Nephron progenitor cell (in vitro differentiated cells): ENCODE results near the gene FAM13A.

ENCODE experiments used
- DNase-seq: peaks from one replicate; pipeline ENCODE4 v3.0.0; 2021
- H3K27ac Mint-ChIP-seq: 2 replicates; pipeline ENCODE4 v1.8.0; 2021; ENCODE audit warnings: mild to moderate bottlenecking, moderate library complexity, mixed read lengths
- H3K27me3 Mint-ChIP-seq: 2 replicates; pipeline ENCODE4 v1.8.0; 2021; ENCODE audit warnings: mild to moderate bottlenecking, low read depth, mixed read lengths; ENCODE audit not compliant: poor library complexity
- H3K36me3 Mint-ChIP-seq: 2 replicates; pipeline ENCODE4 v1.8.0; 2021; ENCODE audit warnings: low read depth, mixed read lengths
- H3K4me1 Mint-ChIP-seq: 2 replicates; pipeline ENCODE4 v1.8.0; 2021; ENCODE audit warnings: mixed read lengths
- H3K4me3 Mint-ChIP-seq: 2 replicates; pipeline ENCODE4 v1.8.0; 2021; ENCODE audit warnings: mild to moderate bottlenecking, moderate library complexity, mixed read lengths
- H3K9me3 Mint-ChIP-seq: 2 replicates; pipeline ENCODE4 v1.8.0; 2021; ENCODE audit warnings: mild to moderate bottlenecking, moderate library complexity, mixed read lengths
- CTCF ChIP-seq: fragments of 200-600 bp; sonication (generic); IDR thresholded peaks from 2 replicates; pipeline ENCODE4 v1.5.0; 2021; ENCODE audit warnings: antibody characterized with exemption

Gene FAM13A

DNA sequence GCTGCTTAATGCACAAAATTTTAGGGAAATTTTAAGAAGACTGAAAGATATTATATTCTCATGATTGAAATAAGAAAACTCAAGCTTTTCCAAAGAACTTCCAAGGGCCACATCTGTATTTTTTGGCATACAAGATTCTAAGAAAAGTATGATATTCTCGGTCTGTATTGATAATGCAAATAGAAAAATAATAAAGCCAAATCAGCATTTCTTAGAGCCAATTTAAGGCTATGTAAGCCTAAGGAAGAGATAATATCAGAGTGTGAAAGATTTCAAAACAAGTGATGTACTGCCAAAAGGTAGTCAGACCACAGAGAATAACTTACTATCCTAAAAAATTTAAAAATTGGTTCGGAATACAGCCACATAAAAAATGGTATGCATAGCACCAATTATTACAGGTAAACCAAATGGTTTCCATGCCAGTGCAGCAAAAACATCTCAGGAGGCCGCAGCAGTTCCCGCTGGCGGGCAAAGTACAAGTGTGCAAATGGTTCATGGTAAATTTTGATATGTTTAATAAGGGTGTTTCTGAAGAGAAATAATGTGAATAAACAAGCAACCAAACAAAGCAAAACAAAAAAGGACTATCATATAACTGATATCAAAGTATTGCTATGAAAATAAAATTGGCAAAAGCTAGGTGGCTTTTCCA is 324.1 kb downstream of the FAM13A start:
- Mint-ChIP-seq H3K4me3 (no peak overlapping the region), H3K36me3 (peaks cover 49% of the 10 kb centered on the region), H3K27me3 (no peaks in the 10 kb centered on the region), H3K9me3 (no peaks in the 10 kb centered on the region), H3K4me1 (peaks cover 21% of the 10 kb centered on the region), H3K27ac (no peak overlapping the region)
- no peak for TF ChIP-seq CTCF
- no peak for DNase-seq

GRCh38 chr4:88731381-88731780 is 325.6 kb downstream of the FAM13A start:
- DNase-seq = no peak
- H3K9me3 Mint-ChIP-seq = no peaks in the 10 kb centered on the region
- H3K4me1 Mint-ChIP-seq = peaks cover 6% of the 10 kb centered on the region
- H3K27me3 Mint-ChIP-seq = no peaks in the 10 kb centered on the region
- no peak overlapping the region for H3K27ac Mint-ChIP-seq
- H3K36me3 Mint-ChIP-seq = peaks cover 62% of the 10 kb centered on the region
- no peak overlapping the region for H3K4me3 Mint-ChIP-seq
- TF ChIP-seq CTCF = no peak

DNA sequence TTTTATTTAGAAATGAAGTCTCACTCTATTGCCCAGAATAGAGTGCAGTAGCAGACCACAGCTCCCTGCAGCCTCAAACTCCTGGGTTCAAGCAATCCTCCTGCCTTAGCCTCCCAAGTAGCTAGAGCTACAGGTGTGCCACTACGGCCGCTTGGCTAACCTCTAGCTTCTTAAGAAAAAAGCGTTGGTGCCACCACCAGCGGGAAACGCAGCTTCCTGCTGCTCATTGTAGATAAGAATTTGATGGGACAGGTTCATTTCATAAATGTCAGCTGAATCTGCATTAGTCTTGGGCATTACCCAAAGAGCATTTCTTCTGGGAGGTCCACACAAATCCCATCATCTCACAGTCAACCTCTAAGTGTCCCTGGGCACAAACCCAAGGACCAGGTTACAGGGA is 326.2 kb downstream of the FAM13A start:
- peak overlapping the region; percentile 57 for H3K27ac Mint-ChIP-seq
- H3K27me3 Mint-ChIP-seq = no peaks in the 10 kb centered on the region
- peaks cover under 1% of the 10 kb centered on the region for H3K4me1 Mint-ChIP-seq
- DNase-seq = no peak
- TF ChIP-seq CTCF = no peak
- H3K9me3 Mint-ChIP-seq = no peaks in the 10 kb centered on the region
- H3K36me3 Mint-ChIP-seq = peaks cover 68% of the 10 kb centered on the region
- no peak overlapping the region for H3K4me3 Mint-ChIP-seq

DNA sequence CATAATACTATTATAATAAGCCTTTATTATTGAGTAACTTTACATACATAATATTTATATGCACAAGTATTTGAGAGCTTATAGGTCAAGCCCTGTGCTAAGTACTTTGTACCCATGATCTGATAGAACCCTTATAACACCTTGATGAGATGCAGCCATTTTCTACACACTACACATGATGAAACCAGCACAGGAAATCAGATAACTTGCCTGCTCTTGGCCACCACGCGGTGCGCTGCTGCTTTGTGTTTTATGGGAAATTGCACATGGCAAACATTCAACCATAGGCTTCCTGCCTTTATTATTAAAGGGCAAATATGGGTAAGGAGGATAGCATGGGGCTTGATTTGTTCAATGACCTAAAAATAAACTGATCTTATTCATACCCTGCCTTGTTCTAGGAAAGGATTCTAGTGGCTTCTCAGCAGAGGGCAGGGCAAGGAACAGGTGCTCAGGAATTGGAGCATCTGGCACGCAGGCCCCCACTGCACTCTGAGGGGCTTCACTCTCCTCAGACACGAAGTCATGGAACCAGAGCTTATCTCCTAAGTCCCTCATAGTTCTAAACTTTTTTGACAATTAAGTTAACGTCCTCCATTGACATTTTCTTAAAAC is 327.7 kb downstream of the FAM13A start:
- no peak overlapping the region for H3K27ac Mint-ChIP-seq
- TF ChIP-seq CTCF = no peak
- peaks cover 66% of the 10 kb centered on the region for H3K36me3 Mint-ChIP-seq
- no peaks in the 10 kb centered on the region for H3K9me3 Mint-ChIP-seq
- no peaks in the 10 kb centered on the region for H3K27me3 Mint-ChIP-seq
- DNase-seq = no peak
- H3K4me3 Mint-ChIP-seq = no peak overlapping the region
- no peaks in the 10 kb centered on the region for H3K4me1 Mint-ChIP-seq

GRCh38 chr4:88728146-88728545 is 328.8 kb downstream of the FAM13A start:
- Mint-ChIP-seq H3K4me3 (no peak overlapping the region), H3K4me1 (no peaks in the 10 kb centered on the region), H3K27me3 (no peaks in the 10 kb centered on the region), H3K27ac (peak overlapping the region; percentile 42), H3K36me3 (peaks cover 70% of the 10 kb centered on the region), H3K9me3 (no peaks in the 10 kb centered on the region)
- no peak for DNase-seq
- no peak for TF ChIP-seq CTCF

DNA sequence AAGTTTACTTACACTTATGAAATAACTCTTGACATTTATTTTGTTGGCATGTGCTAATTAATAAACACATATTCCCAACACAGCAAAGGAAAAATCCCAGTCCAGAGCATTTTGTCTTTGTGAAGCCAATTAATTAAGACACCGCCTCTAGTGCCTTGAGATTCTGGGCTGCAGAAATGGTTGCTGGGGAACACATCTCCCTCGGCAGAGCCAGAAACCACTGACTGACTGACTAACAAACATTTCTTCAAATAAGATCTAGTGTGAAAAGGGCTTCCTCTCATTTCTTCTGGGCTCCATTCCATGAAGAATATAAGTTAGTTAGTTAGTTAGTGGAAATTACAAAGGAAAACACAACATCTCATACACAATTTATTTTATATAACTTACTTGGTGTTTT is 331.0 kb downstream of the FAM13A start:
- Mint-ChIP-seq H3K9me3 (peaks cover under 1% of the 10 kb centered on the region), H3K4me1 (no peaks in the 10 kb centered on the region), H3K27me3 (no peaks in the 10 kb centered on the region), H3K27ac (no peak overlapping the region), H3K4me3 (no peak overlapping the region), H3K36me3 (peaks cover 79% of the 10 kb centered on the region)
- no peak for DNase-seq
- TF ChIP-seq CTCF = no peak
